Ascending aorta (tissue), 2 donors: ENCODE data around the gene C11orf52. TPM values are rescaled to one million over a fixed set of nuclear protein-coding genes. Genes with fewer than 3 reads are reported as not detected.
"Not testable (repeated sequence)": the region's sequence is repeated elsewhere in the genome, so short reads cannot be mapped to it uniquely, and the experiment has no call there.

ENCODE experiments used
- DNase-seq, 2 donors: peaks; one replicate each; pipeline ENCODE4 v3.0.0-alpha.2; 2019; ENCODE audit warnings: low spot score in 2 of 2
- H3K27ac ChIP-seq, 2 donors: fragments of 200-600 bp; sonication (generic); one replicate each; pipeline ENCODE4 v1.5.1; 2016 to 2017; ENCODE audit warnings: mild to moderate bottlenecking in 1 of 2
- H3K27me3 ChIP-seq: fragments of 200-600 bp; sonication (generic); one replicate; pipeline ENCODE4 v1.5.1; 2017
- H3K36me3 ChIP-seq, 2 donors: fragments of 200-600 bp; sonication (generic); one replicate each; pipeline ENCODE4 v1.5.1; 2016
- H3K4me1 ChIP-seq, 2 donors: fragments of 200-600 bp; sonication (generic); one replicate each; pipeline ENCODE4 v1.5.1; 2016 to 2017; ENCODE audit warnings: mild to moderate bottlenecking in 1 of 2
- H3K4me3 ChIP-seq, 2 donors: fragments of 200-600 bp; sonication (generic); one replicate each; pipeline ENCODE4 v1.5.1; 2016 to 2017; ENCODE audit warnings: mild to moderate bottlenecking in 1 of 2
- H3K9me3 ChIP-seq, 2 donors: fragments of 200-600 bp; sonication (generic); one replicate each; pipeline ENCODE4 v1.5.1; 2016
- intact Hi-C: fragments of 100-400 bp; cut with DNase I; formaldehyde crosslinking; loops from one replicate; pipeline ENCODE4 v1.15.1; 2023
- total RNA-seq: library from RNA; depleted of rRNA; stranded (reverse); fragments of >200 nt; gene quantifications from one replicate; pipeline ENCODE4 v1.1.0, GENCODE V29; 2016
- TF ChIP-seq, protein P1 (sequence below), 3 experiments: fragments of 200-600 bp in 2 of 3; fragments of 450-650 bp in 1 of 3; sonication (generic) in 2 of 3; IDR thresholded peaks; one replicate each; pipeline ENCODE4 v1.5.1; 2016 to 2019; ENCODE audit warnings: antibody characterized with exemption in 3 of 3, mild to moderate bottlenecking in 1 of 3, moderate library complexity in 1 of 3

C11orf52 gene
- total RNA-seq, 1 donor from 2014 or later, result not detected

DNA sequence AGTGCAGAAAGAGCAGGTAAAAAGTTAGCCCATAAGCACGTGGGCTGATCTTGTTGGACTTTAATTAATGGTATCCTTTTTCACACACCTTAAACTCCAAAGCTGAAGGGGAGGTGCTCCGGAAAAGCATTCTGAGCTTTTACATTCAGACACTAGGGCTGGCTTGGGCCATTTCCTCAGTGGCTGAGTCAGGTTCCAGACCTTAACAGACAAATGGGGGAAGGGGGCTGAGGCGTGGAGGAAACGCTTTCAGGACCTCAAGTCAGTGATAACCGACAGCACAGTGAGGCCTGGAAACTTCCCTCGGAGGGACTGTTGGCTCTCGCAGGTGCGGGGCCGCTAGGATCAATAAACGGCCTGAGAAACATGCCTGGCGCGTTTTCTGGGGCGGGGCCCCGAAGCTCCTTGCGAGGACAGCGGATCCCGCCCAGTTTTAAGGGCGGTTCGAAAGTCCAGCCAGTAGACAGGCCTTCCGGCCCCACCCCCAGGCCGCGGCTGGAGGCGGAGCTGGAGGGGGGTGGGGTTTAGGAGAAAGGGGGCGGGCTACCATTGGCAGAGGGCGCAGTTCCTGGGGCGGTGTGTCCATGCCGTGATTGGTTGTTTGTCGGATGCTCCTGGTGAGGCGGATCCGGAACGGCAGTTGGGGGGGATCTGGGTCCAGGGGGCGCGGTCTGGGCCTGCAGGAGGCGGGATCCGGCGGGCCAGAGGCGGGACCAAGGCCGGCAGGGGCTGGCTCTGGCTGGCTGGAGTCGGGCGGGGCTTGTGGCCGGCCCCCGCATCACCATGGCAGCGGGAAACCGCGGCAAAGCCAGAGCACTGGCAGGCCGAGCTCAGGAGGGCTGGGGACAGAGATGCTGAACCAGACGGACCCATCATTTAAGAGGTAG is 8.0 kb downstream of the C11orf52 start:
- intact Hi-C loops, result loop anchor here (1.0 to 10.0 kb wide), 7 partner anchors 12 to 368 kb away; partner anchors contain the start of genes CFAP68, CRYAB, FDXACB1 and NKAPD1
- H3K27ac ChIP-seq, result peak overlapping the region; percentile 89 to 92
- peaks cover 14 to 40% of the 10 kb centered on the region in 2 donors for H3K4me1 ChIP-seq
- H3K9me3 ChIP-seq, result no peaks in the 10 kb centered on the region
- no peaks in the 10 kb centered on the region for H3K27me3 ChIP-seq
- no peaks in the 10 kb centered on the region for H3K36me3 ChIP-seq
- H3K4me3 ChIP-seq, result peak overlapping the region; percentile 40 to 57
- DNase-seq, result peak; percentile 92 to 98
- TF ChIP-seq, protein P1, sequence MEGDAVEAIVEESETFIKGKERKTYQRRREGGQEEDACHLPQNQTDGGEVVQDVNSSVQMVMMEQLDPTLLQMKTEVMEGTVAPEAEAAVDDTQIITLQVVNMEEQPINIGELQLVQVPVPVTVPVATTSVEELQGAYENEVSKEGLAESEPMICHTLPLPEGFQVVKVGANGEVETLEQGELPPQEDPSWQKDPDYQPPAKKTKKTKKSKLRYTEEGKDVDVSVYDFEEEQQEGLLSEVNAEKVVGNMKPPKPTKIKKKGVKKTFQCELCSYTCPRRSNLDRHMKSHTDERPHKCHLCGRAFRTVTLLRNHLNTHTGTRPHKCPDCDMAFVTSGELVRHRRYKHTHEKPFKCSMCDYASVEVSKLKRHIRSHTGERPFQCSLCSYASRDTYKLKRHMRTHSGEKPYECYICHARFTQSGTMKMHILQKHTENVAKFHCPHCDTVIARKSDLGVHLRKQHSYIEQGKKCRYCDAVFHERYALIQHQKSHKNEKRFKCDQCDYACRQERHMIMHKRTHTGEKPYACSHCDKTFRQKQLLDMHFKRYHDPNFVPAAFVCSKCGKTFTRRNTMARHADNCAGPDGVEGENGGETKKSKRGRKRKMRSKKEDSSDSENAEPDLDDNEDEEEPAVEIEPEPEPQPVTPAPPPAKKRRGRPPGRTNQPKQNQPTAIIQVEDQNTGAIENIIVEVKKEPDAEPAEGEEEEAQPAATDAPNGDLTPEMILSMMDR (IDR thresholded peaks at IDR 0.05), result no peak

DNA sequence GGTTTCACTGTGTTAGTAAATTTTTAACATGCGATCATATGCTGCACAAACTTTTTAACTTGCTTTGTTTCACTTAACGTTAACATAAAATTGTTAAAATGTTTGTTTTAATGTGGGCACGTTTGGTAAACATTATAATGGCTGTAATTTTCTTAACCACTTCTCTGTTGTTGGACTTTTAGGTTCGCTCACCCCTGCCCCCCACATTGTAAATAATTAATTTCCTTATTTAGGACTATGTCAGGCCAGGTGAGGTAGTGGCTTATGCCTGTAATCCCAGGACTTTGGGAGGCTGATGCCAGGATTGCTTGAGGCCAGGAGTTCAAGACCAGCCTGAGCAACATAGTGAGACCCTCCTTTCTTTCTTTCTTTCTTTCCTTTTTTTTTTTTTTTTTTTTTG is 11.8 kb downstream of the C11orf52 start:
- Histone ChIP-seq H3K9me3 (no peaks in the 10 kb centered on the region), H3K4me1 (peaks cover 6 to 20% of the 10 kb centered on the region in 2 donors), H3K27me3 (no peaks in the 10 kb centered on the region), H3K27ac (no peak overlapping the region), H3K4me3 (no peak overlapping the region), H3K36me3 (no peaks in the 10 kb centered on the region)
- intact Hi-C loops, result no loop called here
- no peak for DNase-seq
- TF ChIP-seq, protein P1 (IDR thresholded peaks at IDR 0.05), result no peak

DNA sequence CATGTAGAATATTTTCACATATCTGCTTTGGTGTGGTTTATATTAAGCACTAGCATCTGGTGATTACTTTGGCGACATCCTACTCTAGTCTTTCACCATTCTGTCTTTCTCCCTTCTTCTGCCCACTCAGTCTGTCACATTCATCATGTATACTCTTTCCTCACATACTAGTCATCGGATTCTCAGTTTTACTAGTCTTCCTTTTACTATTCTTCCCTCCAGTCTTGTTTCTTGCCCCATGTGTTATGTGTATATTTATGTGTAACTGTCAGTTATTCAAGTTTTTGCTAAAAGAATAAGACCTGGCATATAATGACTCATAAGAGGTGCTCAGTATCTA is 13.9 kb downstream of the C11orf52 start:
- Histone ChIP-seq H3K4me1 (peaks cover 6 to 19% of the 10 kb centered on the region in 2 donors), H3K27me3 (no peaks in the 10 kb centered on the region), H3K27ac (no peak overlapping the region), H3K4me3 (no peak overlapping the region), H3K36me3 (no peaks in the 10 kb centered on the region), H3K9me3 (no peaks in the 10 kb centered on the region)
- no peak for DNase-seq
- TF ChIP-seq, protein P1 (IDR thresholded peaks at IDR 0.05), result no peak
- intact Hi-C loops, result loop anchor here (1.0 kb wide), 1 partner anchor 46 kb away; no protein-coding TSS in a partner anchor

DNA sequence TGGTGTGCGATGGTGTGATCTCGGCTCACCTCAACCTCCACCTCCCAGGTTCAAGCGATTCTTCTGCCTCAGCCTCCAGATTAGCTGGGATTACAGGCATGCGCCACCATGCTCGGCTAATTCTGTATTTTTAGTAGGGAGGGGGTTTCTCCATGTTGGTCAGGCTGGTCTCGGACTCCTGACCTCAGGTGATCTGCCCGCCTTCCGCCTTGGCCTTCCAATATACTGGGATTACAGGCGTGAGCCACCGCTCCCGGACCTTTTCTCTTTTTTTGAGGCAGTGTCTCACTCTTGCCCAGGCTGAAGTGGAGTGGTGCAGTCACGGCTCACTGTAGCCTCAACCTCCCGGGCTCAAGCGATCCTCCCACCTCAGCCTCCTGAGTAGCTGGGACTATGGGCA is 14.5 kb downstream of the C11orf52 start:
- H3K9me3 ChIP-seq, H3K36me3 ChIP-seq, H3K27me3 ChIP-seq, H3K4me3 ChIP-seq, H3K27ac ChIP-seq, intact Hi-C loops: not testable (repeated sequence)
- peaks cover 6 to 24% of the 10 kb centered on the region in 2 donors for H3K4me1 ChIP-seq
- peak in 1 of 2 donors; percentile 45 for DNase-seq

DNA sequence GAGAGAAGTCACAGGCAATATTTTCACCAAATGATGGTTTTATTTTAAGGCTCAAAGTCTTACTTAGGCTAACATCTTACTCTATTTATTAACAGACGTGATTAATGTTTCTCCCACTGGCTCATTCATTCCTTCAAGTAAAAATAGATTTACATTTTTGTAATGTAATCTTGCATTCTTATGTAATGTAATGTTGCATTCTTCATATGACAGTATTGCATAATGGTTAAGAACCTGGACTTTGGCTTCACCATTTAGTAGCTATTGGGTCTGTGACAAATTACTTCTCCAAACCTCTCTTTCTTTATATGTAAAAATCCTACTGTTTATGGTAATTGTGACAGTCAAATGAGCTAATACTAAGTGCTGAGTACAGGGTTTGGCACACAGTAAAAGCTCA is 15.2 kb downstream of the C11orf52 start:
- Histone ChIP-seq H3K36me3 (no peaks in the 10 kb centered on the region), H3K4me1 (peaks cover 6 to 24% of the 10 kb centered on the region in 2 donors), H3K27me3 (no peaks in the 10 kb centered on the region), H3K9me3 (no peaks in the 10 kb centered on the region), H3K4me3 (no peak overlapping the region), H3K27ac (no peak overlapping the region)
- TF ChIP-seq, protein P1 (IDR thresholded peaks at IDR 0.05), result no peak
- no peak for DNase-seq
- intact Hi-C loops, result no loop called here

DNA sequence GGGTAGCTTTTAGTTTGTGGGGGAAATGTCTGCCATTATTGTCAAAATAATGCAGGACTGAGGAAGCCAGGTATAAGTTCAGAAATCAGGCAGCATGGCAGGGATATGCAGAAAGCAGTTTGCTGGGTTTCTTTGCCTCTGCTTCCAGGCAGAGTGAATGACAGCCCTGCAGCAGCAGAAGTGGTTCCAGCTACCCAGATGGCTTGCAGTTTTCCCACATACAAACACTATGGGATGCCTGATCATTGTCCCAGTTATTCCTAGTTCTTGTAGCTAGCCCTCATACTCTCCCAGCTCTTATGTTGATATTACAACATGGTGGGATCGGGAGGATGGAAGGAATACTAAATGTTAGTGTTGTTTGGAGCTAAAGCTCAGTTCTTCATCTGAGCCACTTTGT is 15.6 kb downstream of the C11orf52 start:
- no peaks in the 10 kb centered on the region for H3K27me3 ChIP-seq
- peaks cover 6 to 26% of the 10 kb centered on the region in 2 donors for H3K4me1 ChIP-seq
- DNase-seq, result peak in 1 of 2 donors; percentile 19
- no peak overlapping the region for H3K27ac ChIP-seq
- intact Hi-C loops, result no loop called here
- no peak overlapping the region for H3K4me3 ChIP-seq
- H3K36me3 ChIP-seq, result no peaks in the 10 kb centered on the region
- TF ChIP-seq, protein P1 (IDR thresholded peaks at IDR 0.05), result no peak
- no peaks in the 10 kb centered on the region for H3K9me3 ChIP-seq
